ENCODE measurements around the gene RPA4.

DNA sequence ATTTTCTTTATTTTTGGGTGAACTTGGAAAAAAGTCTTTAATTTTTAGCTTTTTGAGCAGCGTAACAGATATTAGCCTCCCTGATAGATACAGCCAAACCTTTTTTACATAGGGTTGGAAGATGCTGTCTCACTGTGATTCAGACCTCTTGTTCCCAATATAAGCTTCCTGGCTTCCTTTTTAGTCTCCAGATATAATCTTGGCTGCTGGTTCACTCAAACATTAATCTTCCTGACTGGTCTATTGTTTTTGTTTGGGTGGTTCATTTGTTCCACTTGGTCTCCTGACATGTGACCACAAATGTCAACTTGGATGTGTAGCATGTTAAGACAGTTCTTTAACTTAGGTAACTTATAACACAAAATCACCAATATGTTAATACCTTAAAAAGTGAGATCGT, 23.0 kb downstream of the RPA4 start:
- TF ChIP-seq, protein P1, sequence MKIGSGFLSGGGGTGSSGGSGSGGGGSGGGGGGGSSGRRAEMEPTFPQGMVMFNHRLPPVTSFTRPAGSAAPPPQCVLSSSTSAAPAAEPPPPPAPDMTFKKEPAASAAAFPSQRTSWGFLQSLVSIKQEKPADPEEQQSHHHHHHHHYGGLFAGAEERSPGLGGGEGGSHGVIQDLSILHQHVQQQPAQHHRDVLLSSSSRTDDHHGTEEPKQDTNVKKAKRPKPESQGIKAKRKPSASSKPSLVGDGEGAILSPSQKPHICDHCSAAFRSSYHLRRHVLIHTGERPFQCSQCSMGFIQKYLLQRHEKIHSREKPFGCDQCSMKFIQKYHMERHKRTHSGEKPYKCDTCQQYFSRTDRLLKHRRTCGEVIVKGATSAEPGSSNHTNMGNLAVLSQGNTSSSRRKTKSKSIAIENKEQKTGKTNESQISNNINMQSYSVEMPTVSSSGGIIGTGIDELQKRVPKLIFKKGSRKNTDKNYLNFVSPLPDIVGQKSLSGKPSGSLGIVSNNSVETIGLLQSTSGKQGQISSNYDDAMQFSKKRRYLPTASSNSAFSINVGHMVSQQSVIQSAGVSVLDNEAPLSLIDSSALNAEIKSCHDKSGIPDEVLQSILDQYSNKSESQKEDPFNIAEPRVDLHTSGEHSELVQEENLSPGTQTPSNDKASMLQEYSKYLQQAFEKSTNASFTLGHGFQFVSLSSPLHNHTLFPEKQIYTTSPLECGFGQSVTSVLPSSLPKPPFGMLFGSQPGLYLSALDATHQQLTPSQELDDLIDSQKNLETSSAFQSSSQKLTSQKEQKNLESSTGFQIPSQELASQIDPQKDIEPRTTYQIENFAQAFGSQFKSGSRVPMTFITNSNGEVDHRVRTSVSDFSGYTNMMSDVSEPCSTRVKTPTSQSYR (CRISPR knock-in tag; IDR thresholded peaks at IDR 0.05), result no peak
- TF ChIP-seq, protein P2, sequence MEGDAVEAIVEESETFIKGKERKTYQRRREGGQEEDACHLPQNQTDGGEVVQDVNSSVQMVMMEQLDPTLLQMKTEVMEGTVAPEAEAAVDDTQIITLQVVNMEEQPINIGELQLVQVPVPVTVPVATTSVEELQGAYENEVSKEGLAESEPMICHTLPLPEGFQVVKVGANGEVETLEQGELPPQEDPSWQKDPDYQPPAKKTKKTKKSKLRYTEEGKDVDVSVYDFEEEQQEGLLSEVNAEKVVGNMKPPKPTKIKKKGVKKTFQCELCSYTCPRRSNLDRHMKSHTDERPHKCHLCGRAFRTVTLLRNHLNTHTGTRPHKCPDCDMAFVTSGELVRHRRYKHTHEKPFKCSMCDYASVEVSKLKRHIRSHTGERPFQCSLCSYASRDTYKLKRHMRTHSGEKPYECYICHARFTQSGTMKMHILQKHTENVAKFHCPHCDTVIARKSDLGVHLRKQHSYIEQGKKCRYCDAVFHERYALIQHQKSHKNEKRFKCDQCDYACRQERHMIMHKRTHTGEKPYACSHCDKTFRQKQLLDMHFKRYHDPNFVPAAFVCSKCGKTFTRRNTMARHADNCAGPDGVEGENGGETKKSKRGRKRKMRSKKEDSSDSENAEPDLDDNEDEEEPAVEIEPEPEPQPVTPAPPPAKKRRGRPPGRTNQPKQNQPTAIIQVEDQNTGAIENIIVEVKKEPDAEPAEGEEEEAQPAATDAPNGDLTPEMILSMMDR (IDR thresholded peaks at IDR 0.05), result no peak
- TF ChIP-seq ATF1 (CRISPR knock-in tag; IDR thresholded peaks at IDR 0.05), result no peak
- TF ChIP-seq CREB1 (CRISPR knock-in tag; IDR thresholded peaks at IDR 0.05), result no peak
- TF ChIP-seq, protein P3, sequence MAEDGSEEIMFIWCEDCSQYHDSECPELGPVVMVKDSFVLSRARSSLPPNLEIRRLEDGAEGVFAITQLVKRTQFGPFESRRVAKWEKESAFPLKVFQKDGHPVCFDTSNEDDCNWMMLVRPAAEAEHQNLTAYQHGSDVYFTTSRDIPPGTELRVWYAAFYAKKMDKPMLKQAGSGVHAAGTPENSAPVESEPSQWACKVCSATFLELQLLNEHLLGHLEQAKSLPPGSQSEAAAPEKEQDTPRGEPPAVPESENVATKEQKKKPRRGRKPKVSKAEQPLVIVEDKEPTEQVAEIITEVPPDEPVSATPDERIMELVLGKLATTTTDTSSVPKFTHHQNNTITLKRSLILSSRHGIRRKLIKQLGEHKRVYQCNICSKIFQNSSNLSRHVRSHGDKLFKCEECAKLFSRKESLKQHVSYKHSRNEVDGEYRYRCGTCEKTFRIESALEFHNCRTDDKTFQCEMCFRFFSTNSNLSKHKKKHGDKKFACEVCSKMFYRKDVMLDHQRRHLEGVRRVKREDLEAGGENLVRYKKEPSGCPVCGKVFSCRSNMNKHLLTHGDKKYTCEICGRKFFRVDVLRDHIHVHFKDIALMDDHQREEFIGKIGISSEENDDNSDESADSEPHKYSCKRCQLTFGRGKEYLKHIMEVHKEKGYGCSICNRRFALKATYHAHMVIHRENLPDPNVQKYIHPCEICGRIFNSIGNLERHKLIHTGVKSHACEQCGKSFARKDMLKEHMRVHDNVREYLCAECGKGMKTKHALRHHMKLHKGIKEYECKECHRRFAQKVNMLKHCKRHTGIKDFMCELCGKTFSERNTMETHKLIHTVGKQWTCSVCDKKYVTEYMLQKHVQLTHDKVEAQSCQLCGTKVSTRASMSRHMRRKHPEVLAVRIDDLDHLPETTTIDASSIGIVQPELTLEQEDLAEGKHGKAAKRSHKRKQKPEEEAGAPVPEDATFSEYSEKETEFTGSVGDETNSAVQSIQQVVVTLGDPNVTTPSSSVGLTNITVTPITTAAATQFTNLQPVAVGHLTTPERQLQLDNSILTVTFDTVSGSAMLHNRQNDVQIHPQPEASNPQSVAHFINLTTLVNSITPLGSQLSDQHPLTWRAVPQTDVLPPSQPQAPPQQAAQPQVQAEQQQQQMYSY (CRISPR knock-in tag; IDR thresholded peaks at IDR 0.05), result no peak
- TF ChIP-seq, protein P4, sequence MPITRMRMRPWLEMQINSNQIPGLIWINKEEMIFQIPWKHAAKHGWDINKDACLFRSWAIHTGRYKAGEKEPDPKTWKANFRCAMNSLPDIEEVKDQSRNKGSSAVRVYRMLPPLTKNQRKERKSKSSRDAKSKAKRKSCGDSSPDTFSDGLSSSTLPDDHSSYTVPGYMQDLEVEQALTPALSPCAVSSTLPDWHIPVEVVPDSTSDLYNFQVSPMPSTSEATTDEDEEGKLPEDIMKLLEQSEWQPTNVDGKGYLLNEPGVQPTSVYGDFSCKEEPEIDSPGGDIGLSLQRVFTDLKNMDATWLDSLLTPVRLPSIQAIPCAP (CRISPR knock-in tag; IDR thresholded peaks at IDR 0.05), result no peak
